ENCODE results near the gene LYPD5.
"Not testable (repeated sequence)": the region's sequence is repeated elsewhere in the genome, so short reads cannot be mapped to it uniquely, and the experiment has no call there.

The LYPD5 gene

GRCh38 chr19:43826787-43827754 lies 24.8 kb upstream of the LYPD5 start, which contains the start of gene ZNF283:
Gene ZNF283, plus strand, starts transcription at chr19:43827321. Its CDS starts 6,184 bp downstream, at chr19:43833505.
- ATAC-seq (ENCODE audit: insufficient read depth, low read depth) (peak; percentile 96), DNase-seq (peak; percentile 80)
- TF ChIP-seq EZH2 (IDR thresholded peaks at IDR 0.05; ENCODE audit: borderline replicate concordance, low read depth, low read length, severe bottlenecking) (no peak), CTCF (IDR thresholded peaks at IDR 0.05; ENCODE audit: borderline replicate concordance, extremely low read depth, low read length, poor library complexity, severe bottlenecking) (no peak)
- H3K9me3 ChIP-seq (ENCODE audit: insufficient read depth, low read length, severe bottlenecking): no peaks in the 10 kb centered on the region
- H3K4me2 ChIP-seq (ENCODE audit: insufficient read depth, low read length): peak within 1 kb of the TSS; percentile 88
- peak within 1 kb of the TSS; percentile 58; the same call in 1 of the 2 replicates for H3K27ac ChIP-seq (ENCODE audit: low read length)
- peak within 1 kb of the TSS; percentile 93 for H2AFZ ChIP-seq (ENCODE audit: low read depth, low read length)
- no peaks in the 10 kb centered on the region for H4K20me1 ChIP-seq (ENCODE audit: insufficient read depth, low read length)
- peaks cover 17% of the 10 kb centered on the region for H3K4me1 ChIP-seq (ENCODE audit: insufficient read depth, low read length)
- peak within 1 kb of the TSS; percentile 57 for H3K9ac ChIP-seq (ENCODE audit: low read depth, low read length)
- no peaks in the 10 kb centered on the region for H3K79me2 ChIP-seq (ENCODE audit: insufficient read depth, low read length)
- peaks cover 6% of the 10 kb centered on the region for H3K36me3 ChIP-seq (ENCODE audit: insufficient read depth, low read length)
- H3K27me3 ChIP-seq (ENCODE audit: insufficient read depth, low read length, poor library complexity): no peaks in the 10 kb centered on the region
- peak within 1 kb of the TSS; percentile 54 to 73 for H3K4me3 ChIP-seq (ENCODE audit: low read depth in 1 of 2, low read length in 2 of 2)

GRCh38 chr19:43824572-43824971 lies 22.3 kb upstream of the LYPD5 start:
- ATAC-seq (ENCODE audit: insufficient read depth, low read depth); H3K4me2 ChIP-seq (ENCODE audit: insufficient read depth, low read length); DNase-seq: not testable (repeated sequence)

GRCh38 chr19:43823856-43824255 lies 21.6 kb upstream of the LYPD5 start:
- not testable (repeated sequence) for H3K9ac ChIP-seq (ENCODE audit: low read depth, low read length); H4K20me1 ChIP-seq (ENCODE audit: insufficient read depth, low read length); H3K9me3 ChIP-seq (ENCODE audit: insufficient read depth, low read length, severe bottlenecking); H3K4me2 ChIP-seq (ENCODE audit: insufficient read depth, low read length); H3K4me3 ChIP-seq (ENCODE audit: low read depth in 1 of 2, low read length in 2 of 2); H3K36me3 ChIP-seq (ENCODE audit: insufficient read depth, low read length); H2AFZ ChIP-seq (ENCODE audit: low read depth, low read length); ATAC-seq (ENCODE audit: insufficient read depth, low read depth); DNase-seq; H3K27ac ChIP-seq (ENCODE audit: low read length); H3K27me3 ChIP-seq (ENCODE audit: insufficient read depth, low read length, poor library complexity); H3K79me2 ChIP-seq (ENCODE audit: insufficient read depth, low read length)
- peaks cover 17% of the 10 kb centered on the region for H3K4me1 ChIP-seq (ENCODE audit: insufficient read depth, low read length)

More at GRCh38 chr19:43824572-43824971, 22.3 kb upstream of the LYPD5 start:
- not testable (repeated sequence) for H3K9ac ChIP-seq (ENCODE audit: low read depth, low read length); H3K36me3 ChIP-seq (ENCODE audit: insufficient read depth, low read length); H3K27ac ChIP-seq (ENCODE audit: low read length); H3K27me3 ChIP-seq (ENCODE audit: insufficient read depth, low read length, poor library complexity); H2AFZ ChIP-seq (ENCODE audit: low read depth, low read length); H3K4me3 ChIP-seq (ENCODE audit: low read depth in 1 of 2, low read length in 2 of 2); H3K79me2 ChIP-seq (ENCODE audit: insufficient read depth, low read length); H3K9me3 ChIP-seq (ENCODE audit: insufficient read depth, low read length, severe bottlenecking); H4K20me1 ChIP-seq (ENCODE audit: insufficient read depth, low read length)
- peaks cover 17% of the 10 kb centered on the region for H3K4me1 ChIP-seq (ENCODE audit: insufficient read depth, low read length)

- TF ChIP-seq CTCF (IDR thresholded peaks at IDR 0.05; ENCODE audit: borderline replicate concordance, extremely low read depth, low read length, poor library complexity, severe bottlenecking): no peak
- TF ChIP-seq EZH2 (IDR thresholded peaks at IDR 0.05; ENCODE audit: borderline replicate concordance, low read depth, low read length, severe bottlenecking): no peak
- no peak overlapping the region for H3K4me2 ChIP-seq (ENCODE audit: insufficient read depth, low read length)
- no peaks in the 10 kb centered on the region for H3K9me3 ChIP-seq (ENCODE audit: insufficient read depth, low read length, severe bottlenecking)
- H3K9ac ChIP-seq (ENCODE audit: low read depth, low read length): no peak overlapping the region
- no peaks in the 10 kb centered on the region for H3K79me2 ChIP-seq (ENCODE audit: insufficient read depth, low read length)
- H3K4me3 ChIP-seq (ENCODE audit: low read depth in 1 of 2, low read length in 2 of 2): no peak overlapping the region
- H3K4me1 ChIP-seq (ENCODE audit: insufficient read depth, low read length): no peaks in the 10 kb centered on the region
- ATAC-seq (ENCODE audit: insufficient read depth, low read depth) (no peak), DNase-seq (no peak)
- H3K27ac ChIP-seq (ENCODE audit: low read length): no peak overlapping the region
- H3K36me3 ChIP-seq (ENCODE audit: insufficient read depth, low read length): no peaks in the 10 kb centered on the region
- no peak overlapping the region for H2AFZ ChIP-seq (ENCODE audit: low read depth, low read length)
- no peaks in the 10 kb centered on the region for H3K27me3 ChIP-seq (ENCODE audit: insufficient read depth, low read length, poor library complexity)
- H4K20me1 ChIP-seq (ENCODE audit: insufficient read depth, low read length): no peaks in the 10 kb centered on the region
Observed at GRCh38 chr19:43820884-43821215, 18.6 kb upstream of the LYPD5 start.

Data from DND-41 (cell line).